GM21381 (cell line): ENCODE data around the gene PPA1.
"Not testable (repeated sequence)": the region's sequence is repeated elsewhere in the genome, so short reads cannot be mapped to it uniquely, and the experiment has no call there.

Experiments
- ATAC-seq: cut with Tn5 transposase; IDR thresholded peaks from one replicate; pipeline ENCODE4 v1.9.1; 2021; ENCODE audit warnings: mild to moderate bottlenecking, moderate library complexity; ENCODE audit not compliant: unreplicated experiment

PPA1 gene

GRCh38 chr10:70222340-70222794 lies 10.9 kb downstream of the PPA1 start:
- no peak for ATAC-seq

DNA sequence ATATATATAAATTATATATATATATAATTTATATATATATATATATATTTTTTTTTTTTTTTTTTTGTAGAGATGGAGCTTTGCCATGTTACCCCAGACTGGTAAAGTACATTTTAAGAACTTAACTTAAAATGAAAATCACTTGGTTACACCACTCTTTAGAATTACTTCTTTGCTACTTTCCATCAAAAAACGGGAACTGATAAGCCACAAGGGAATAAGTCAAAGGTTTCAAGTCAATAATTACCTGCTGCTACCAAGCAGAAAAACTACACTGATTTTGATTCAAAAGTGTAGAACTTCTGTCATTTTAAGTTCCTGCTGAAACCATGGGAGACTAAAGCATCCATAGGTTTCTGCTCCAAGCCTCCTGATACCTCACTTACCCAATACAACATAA lies 12.2 kb downstream of the PPA1 start:
- ATAC-seq, result peak; percentile 35

DNA sequence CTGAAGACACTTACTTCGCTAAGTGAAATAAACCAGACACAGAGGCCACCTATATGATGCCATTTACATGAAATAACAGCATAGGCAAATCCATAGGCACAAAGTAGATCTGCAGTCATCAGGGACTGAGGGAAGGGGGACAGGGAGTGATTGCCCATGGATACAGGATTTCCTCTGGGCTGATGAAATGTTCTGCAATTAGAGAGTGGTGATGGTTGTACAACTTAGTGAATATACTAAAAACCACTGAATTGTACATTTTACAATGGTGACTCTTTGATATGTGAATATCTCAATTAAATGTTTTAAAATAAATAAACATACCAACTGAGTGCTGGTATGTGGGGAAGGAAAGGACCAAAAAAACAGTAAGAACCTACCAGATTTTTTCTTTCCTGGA lies 20.4 kb downstream of the PPA1 start:
- ATAC-seq, result no peak

GRCh38 chr10:70212277-70212676 lies 21.0 kb downstream of the PPA1 start:
- no peak for ATAC-seq

GRCh38 chr10:70206762-70207161 lies 26.5 kb downstream of the PPA1 start:
- ATAC-seq, result no peak

GRCh38 chr10:70201105-70201504 lies 32.1 kb downstream of the PPA1 start:
- no peak for ATAC-seq

DNA sequence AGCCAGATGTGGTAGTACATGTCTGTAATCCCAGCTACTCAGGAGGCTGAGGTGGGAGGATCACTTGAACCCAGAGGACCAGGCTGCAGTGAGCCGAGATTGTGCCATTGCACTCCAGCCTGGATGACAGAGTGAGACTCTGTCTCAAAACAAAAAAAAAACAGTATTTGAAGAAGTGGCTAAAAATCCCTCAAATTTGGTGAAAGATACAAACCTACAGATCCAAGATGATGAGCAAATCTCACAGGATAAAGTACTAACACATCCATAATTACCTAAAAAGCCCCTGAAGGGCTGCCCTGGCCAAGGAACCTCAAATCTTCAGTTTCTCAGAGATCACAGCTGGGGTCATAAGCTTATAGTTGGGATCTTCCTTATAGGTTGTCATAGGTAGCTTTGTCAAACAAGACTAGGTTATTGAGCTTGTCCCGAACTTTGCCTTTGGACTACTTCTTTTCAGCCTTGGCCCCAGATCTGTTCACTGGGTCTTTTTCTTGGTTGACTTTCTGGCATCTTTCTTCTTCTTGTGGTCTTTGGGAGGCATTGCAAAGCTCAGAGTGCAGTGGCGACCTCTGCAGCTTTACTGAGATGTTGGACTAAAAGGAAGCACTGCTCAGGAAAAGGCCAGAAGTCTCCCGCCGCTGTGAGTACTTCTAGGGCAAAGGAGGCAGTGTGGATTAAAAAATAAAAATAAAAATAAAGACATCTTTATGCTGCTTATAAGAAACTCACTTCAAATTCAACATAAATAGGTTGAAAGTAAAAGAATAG lies 34.3 kb downstream of the PPA1 start:
- no peak for ATAC-seq

DNA sequence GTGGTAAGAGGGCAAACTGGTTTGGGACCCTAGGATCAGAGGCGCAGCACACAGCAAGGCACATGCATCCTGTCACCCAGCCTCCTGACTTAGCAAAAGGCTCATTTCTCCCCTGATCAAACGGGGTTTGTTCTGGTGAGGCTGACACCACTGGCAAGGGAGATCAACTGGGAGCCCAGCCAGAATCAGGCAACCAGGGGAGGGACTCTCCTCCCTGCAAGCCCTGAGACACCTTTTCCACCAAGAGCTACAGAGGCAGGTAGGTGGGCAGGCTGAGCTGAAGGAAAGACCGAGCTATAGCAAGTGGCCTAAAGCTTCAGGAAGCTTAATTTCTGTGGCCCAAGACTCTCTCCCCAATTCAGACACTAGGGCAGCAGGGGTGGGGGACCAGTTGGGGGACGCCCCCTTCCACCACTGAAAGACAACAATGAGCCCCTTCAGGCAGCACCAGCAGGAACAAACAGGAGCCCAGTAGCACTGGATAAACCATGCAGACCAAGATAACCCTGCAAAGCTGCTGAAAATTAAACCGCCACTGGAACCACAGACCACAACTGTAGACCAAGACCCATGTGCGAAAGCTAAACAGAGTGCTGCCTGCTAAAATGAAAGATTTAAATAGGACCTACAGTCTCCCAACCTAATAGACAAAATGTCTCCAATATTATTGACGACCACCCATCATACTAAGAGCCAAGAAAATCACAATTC lies 35.8 kb downstream of the PPA1 start:
- no peak for ATAC-seq

GRCh38 chr10:70193391-70193844 lies 39.8 kb downstream of the PPA1 start:
- ATAC-seq, result no peak

DNA sequence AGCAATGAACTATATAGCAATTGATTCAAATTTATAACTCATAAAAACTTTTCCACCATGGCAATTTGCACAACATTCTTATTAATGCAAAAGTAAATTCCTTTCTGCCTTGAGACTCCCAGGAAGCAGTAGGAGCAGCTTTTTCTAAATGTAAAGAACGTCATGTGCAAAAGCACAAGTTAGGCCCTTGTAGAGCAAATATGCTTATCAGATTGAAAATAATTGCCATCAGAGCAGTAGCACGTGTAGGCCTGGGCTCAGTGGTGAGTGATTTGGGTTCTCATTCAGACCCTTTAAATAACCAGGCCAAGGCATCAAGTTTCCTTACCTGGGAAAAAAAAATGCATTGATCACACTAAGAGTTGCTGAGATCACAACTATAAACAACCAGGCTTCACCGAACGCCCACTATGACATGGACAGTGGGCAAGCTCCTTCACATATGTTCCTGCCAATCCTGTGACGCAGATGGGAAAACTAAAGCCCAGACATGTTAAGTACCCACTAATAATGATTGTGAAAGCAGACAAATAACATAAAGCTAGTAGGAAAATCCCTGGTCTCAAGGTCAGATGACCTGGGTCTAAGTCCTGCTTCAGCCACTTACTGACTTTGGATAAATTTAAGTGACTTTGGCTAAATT lies 40.8 kb downstream of the PPA1 start:
- ATAC-seq, result no peak

- no peak for ATAC-seq
Observed at GRCh38 chr10:70191972-70192305, 41.3 kb downstream of the PPA1 start.

DNA sequence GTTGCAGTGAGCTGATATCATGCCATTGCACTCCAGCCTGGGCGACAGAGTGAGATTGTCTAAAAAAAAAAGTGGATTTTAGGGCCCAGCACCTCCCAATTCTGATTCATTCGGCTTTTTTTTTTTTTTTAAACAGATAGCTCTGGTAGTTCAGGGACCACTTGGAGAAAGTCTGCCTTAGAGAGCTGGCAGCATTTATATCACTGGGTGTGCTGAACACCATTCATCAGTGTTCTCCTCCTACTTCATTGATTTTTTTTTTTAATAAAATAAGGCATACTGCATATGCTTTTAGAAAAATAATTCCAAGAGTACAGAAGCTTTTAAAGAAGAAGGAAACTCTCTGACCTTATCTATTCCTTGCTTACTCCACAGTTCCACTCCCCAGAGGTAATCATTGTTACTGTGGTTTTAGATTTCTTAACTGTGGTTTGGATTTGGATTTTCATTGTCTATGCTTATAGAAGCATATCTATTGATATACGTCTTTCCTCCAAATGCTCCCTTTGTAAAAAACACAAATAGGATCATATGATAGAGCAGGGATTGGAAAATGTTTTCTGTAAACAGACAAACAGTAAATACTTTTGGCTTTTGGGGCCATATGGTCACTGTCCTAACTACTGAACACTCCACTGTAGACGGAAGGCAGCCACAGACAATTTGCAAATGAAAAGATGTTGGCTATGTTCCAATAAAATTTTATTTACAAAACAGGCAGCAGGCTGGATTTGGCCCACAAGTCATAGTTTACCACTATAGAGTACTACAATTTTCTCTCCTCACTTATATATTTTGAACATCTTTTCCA lies 41.9 kb downstream of the PPA1 start:
- ATAC-seq, result no peak

- no peak for ATAC-seq
Observed at GRCh38 chr10:70190581-70190980, 42.6 kb downstream of the PPA1 start.

DNA sequence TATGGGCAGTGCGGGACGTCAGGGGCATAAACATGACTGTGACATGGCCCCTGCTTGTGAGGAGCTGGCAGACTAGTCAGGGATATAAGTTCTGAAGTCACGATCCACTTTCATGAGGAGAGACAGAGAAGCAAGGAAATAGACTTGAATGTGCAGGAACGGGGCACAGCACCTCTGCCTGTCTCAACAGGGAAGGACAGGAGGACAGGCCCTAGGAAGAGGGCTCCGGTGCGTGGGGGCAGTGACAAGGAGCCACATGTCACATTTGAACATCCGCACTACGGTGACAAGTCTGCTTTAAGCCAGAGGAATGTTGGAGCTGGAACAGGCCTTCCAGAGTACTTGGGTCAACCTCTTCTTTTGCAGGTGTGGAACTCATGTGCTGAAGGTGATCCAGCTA lies 43.1 kb downstream of the PPA1 start:
- ATAC-seq, result no peak

- no peak for ATAC-seq
Observed at GRCh38 chr10:70188768-70189167, 44.5 kb downstream of the PPA1 start.

DNA sequence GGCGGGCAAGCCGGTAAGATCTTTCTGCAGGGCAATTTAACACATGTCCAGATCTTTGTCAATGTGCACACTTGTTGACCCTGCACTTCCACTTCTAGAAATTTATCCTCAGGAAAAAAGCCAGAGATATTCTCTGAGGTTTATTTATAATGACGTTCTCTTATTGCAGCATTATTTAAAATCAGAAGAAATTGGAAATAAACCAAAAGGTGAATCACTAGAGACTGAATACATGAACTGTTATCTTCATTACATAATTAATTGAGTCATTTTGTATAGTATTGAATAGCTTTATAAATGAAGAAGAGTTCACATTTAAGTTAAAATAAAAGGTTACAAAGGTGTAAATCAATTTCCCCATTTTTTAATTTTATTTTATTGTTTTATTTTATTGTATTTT lies 46.7 kb downstream of the PPA1 start:
- no peak for ATAC-seq

GRCh38 chr10:70186090-70186489 lies 47.1 kb downstream of the PPA1 start:
- ATAC-seq, result no peak

- ATAC-seq, result no peak
Observed at GRCh38 chr10:70183304-70183703, 49.9 kb downstream of the PPA1 start.

GRCh38 chr10:70179209-70179608 lies 54.0 kb downstream of the PPA1 start:
- ATAC-seq, result not testable (repeated sequence)

GRCh38 chr10:70178139-70178725 lies 55.0 kb downstream of the PPA1 start:
- no peak for ATAC-seq

- ATAC-seq, result no peak
Observed at GRCh38 chr10:70176441-70176840, 56.8 kb downstream of the PPA1 start.
